H1 (cell line): ENCODE results near the gene DOK7.

Source experiments
- POLR2AphosphoS5 ChIP-seq: IDR thresholded peaks from 2 replicates; pipeline ENCODE4 v1.6.1; 2011; ENCODE audit warnings: low read depth, low read length
- TF ChIP-seq, protein P1 (sequence below): fragments of 300-600 bp; sonication (generic); IDR thresholded peaks from 2 replicates; pipeline ENCODE4 v1.7.1; 2012; ENCODE audit warnings: low read length, moderate library complexity, mild to moderate bottlenecking, inconsistent platforms; ENCODE audit not compliant: insufficient replicate concordance
- TF ChIP-seq, protein P2 (sequence below), 3 experiments: IDR thresholded peaks; 1 replicate in 2 of 3; 2 replicates in 1 of 3; pipeline versions ENCODE4 v1.5.1 to v1.6.1; 2011; ENCODE audit warnings: low read length in 3 of 3, mild to moderate bottlenecking in 3 of 3, inconsistent platforms in 2 of 3, low read depth in 1 of 3, moderate library complexity in 1 of 3; ENCODE audit not compliant: insufficient read depth in 1 of 3; ENCODE audit errors: control extremely low read depth in 1 of 3

DNA sequence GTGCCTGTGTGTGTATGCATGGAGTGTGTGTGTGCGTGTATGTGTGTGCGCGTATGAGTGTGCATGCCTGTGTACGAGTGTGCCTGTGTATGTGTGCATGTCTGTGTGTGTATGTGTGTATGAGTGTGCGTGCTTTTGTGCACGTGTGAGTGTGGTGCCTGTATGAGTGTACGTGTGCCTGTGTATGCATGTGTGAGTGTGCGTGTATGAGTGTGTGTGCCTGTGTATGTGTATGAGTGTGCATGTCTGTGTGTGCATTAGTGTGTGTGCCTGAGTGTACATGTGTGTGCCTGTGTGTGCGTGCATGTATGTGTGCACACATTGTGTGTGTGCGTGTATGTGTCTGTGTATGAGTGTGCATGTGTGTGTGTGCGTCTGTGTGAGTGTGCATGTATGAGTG lies 5.7 kb downstream of the DOK7 start:
- no peak for TF ChIP-seq POLR2AphosphoS5
- TF ChIP-seq, protein P1, sequence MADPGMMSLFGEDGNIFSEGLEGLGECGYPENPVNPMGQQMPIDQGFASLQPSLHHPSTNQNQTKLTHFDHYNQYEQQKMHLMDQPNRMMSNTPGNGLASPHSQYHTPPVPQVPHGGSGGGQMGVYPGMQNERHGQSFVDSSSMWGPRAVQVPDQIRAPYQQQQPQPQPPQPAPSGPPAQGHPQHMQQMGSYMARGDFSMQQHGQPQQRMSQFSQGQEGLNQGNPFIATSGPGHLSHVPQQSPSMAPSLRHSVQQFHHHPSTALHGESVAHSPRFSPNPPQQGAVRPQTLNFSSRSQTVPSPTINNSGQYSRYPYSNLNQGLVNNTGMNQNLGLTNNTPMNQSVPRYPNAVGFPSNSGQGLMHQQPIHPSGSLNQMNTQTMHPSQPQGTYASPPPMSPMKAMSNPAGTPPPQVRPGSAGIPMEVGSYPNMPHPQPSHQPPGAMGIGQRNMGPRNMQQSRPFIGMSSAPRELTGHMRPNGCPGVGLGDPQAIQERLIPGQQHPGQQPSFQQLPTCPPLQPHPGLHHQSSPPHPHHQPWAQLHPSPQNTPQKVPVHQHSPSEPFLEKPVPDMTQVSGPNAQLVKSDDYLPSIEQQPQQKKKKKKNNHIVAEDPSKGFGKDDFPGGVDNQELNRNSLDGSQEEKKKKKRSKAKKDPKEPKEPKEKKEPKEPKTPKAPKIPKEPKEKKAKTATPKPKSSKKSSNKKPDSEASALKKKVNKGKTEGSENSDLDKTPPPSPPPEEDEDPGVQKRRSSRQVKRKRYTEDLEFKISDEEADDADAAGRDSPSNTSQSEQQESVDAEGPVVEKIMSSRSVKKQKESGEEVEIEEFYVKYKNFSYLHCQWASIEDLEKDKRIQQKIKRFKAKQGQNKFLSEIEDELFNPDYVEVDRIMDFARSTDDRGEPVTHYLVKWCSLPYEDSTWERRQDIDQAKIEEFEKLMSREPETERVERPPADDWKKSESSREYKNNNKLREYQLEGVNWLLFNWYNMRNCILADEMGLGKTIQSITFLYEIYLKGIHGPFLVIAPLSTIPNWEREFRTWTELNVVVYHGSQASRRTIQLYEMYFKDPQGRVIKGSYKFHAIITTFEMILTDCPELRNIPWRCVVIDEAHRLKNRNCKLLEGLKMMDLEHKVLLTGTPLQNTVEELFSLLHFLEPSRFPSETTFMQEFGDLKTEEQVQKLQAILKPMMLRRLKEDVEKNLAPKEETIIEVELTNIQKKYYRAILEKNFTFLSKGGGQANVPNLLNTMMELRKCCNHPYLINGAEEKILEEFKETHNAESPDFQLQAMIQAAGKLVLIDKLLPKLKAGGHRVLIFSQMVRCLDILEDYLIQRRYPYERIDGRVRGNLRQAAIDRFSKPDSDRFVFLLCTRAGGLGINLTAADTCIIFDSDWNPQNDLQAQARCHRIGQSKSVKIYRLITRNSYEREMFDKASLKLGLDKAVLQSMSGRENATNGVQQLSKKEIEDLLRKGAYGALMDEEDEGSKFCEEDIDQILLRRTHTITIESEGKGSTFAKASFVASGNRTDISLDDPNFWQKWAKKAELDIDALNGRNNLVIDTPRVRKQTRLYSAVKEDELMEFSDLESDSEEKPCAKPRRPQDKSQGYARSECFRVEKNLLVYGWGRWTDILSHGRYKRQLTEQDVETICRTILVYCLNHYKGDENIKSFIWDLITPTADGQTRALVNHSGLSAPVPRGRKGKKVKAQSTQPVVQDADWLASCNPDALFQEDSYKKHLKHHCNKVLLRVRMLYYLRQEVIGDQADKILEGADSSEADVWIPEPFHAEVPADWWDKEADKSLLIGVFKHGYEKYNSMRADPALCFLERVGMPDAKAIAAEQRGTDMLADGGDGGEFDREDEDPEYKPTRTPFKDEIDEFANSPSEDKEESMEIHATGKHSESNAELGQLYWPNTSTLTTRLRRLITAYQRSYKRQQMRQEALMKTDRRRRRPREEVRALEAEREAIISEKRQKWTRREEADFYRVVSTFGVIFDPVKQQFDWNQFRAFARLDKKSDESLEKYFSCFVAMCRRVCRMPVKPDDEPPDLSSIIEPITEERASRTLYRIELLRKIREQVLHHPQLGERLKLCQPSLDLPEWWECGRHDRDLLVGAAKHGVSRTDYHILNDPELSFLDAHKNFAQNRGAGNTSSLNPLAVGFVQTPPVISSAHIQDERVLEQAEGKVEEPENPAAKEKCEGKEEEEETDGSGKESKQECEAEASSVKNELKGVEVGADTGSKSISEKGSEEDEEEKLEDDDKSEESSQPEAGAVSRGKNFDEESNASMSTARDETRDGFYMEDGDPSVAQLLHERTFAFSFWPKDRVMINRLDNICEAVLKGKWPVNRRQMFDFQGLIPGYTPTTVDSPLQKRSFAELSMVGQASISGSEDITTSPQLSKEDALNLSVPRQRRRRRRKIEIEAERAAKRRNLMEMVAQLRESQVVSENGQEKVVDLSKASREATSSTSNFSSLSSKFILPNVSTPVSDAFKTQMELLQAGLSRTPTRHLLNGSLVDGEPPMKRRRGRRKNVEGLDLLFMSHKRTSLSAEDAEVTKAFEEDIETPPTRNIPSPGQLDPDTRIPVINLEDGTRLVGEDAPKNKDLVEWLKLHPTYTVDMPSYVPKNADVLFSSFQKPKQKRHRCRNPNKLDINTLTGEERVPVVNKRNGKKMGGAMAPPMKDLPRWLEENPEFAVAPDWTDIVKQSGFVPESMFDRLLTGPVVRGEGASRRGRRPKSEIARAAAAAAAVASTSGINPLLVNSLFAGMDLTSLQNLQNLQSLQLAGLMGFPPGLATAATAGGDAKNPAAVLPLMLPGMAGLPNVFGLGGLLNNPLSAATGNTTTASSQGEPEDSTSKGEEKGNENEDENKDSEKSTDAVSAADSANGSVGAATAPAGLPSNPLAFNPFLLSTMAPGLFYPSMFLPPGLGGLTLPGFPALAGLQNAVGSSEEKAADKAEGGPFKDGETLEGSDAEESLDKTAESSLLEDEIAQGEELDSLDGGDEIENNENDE: no peak
- TF ChIP-seq, protein P2, sequence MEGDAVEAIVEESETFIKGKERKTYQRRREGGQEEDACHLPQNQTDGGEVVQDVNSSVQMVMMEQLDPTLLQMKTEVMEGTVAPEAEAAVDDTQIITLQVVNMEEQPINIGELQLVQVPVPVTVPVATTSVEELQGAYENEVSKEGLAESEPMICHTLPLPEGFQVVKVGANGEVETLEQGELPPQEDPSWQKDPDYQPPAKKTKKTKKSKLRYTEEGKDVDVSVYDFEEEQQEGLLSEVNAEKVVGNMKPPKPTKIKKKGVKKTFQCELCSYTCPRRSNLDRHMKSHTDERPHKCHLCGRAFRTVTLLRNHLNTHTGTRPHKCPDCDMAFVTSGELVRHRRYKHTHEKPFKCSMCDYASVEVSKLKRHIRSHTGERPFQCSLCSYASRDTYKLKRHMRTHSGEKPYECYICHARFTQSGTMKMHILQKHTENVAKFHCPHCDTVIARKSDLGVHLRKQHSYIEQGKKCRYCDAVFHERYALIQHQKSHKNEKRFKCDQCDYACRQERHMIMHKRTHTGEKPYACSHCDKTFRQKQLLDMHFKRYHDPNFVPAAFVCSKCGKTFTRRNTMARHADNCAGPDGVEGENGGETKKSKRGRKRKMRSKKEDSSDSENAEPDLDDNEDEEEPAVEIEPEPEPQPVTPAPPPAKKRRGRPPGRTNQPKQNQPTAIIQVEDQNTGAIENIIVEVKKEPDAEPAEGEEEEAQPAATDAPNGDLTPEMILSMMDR (IDR thresholded peaks at IDR 0.05; ENCODE audit: control extremely low read depth in 1 of 3, insufficient read depth in 1 of 3, low read depth in 1 of 3, low read length in 3 of 3): no peak
